Heart left ventricle (tissue), 16 donors: Measurements from ENCODE around the gene PURB. TPM values are rescaled to one million over a fixed set of nuclear protein-coding genes. Genes with fewer than 3 reads are reported as not detected.

ENCODE experiments used
- ATAC-seq, 4 donors: fragments of 200-7000 bp; cut with Tn5 transposase; one replicate each; pipeline ENCODE4 v1.9.1; 2020 to 2022; ENCODE audit warnings: moderate library complexity in 4 of 4, mild to moderate bottlenecking in 3 of 4, moderate number of reproducible peaks in 1 of 4
- DNase-seq, 5 donors: peaks; one replicate each; pipeline ENCODE4 v3.0.0-alpha.2; 2020
- H3K27ac ChIP-seq, 12 donors: fragments of 200-600 bp; sonication (generic) in 4 of 12; one replicate each; pipeline versions ENCODE4 v1.5.0 to v1.8.0; 2016 to 2022; ENCODE audit warnings: mild to moderate bottlenecking in 2 of 12
- H3K27me3 ChIP-seq, 9 donors: fragments of 200-600 bp; sonication (generic) in 2 of 9; one replicate each; pipeline versions ENCODE4 v1.5.1 to v1.8.0; 2016 to 2022; ENCODE audit warnings: mild to moderate bottlenecking in 3 of 9
- H3K36me3 ChIP-seq, 9 donors: fragments of 200-600 bp; sonication (generic) in 2 of 9; one replicate each; pipeline versions ENCODE4 v1.5.0 to v1.8.0; 2018 to 2022; ENCODE audit warnings: mild to moderate bottlenecking in 2 of 9
- H3K4me1 ChIP-seq, 12 donors: fragments of 200-600 bp; sonication (generic) in 4 of 12; one replicate each; pipeline versions ENCODE4 v1.5.0 to v1.8.0; 2016 to 2022; ENCODE audit warnings: mild to moderate bottlenecking in 3 of 12
- H3K4me3 ChIP-seq, 12 donors: fragments of 200-600 bp; sonication (generic) in 4 of 12; one replicate each; pipeline versions ENCODE4 v1.5.0 to v1.8.0; 2017 to 2022; ENCODE audit warnings: mild to moderate bottlenecking in 9 of 12, moderate library complexity in 4 of 12
- H3K9me3 ChIP-seq, 12 donors: fragments of 200-600 bp; sonication (generic) in 4 of 12; one replicate each; pipeline versions ENCODE4 v1.5.0 to v1.8.0; 2016 to 2022; ENCODE audit warnings: mild to moderate bottlenecking in 1 of 12
- POLR2A ChIP-seq, 2 donors: fragments of 450-650 bp; IDR thresholded peaks; one replicate each; pipeline ENCODE4 v1.6.1; 2017; ENCODE audit warnings: antibody characterized with exemption in 2 of 2, mild to moderate bottlenecking in 2 of 2, moderate library complexity in 2 of 2
- WGBS, 4 donors: extraction: QIAGEN DNeasy Blood & Tissue Kit in 2 of 4; methylation state at CpG; one replicate each; pipeline versions ENCODE4 v1.1.5 to v1.1.7; 2013 to 2018; 5-methylcytosine and 5-hydroxymethylcytosine counted together
- intact Hi-C, 10 donors: fragments of 100-400 bp; cut with DNase I; formaldehyde crosslinking; loops; one replicate each; pipeline versions ENCODE4 v1.11.1 to v1.14.2; 2022
- polyA plus RNA-seq, 2 donors: library from polyadenylated mRNA; stranded (reverse); fragments of 200-250 nt; gene quantifications; one replicate each; pipeline ENCODE4 v1.2.3, GENCODE V29; 2013
- total RNA-seq, 9 donors: library from RNA; depleted of rRNA in 2 of 9; stranded (reverse); fragments of >200 nt in 2 of 9; fragmentation: NEBNext Ultra II Directional in 3 of 9; extraction: Animal tissue kit (Norgen Biotek cat#: 25700) in 3 of 9; gene quantifications; one replicate each; pipeline versions ENCODE4 v1.1.0 to v1.2.4, GENCODE V29; 2016 to 2023
- TF ChIP-seq, protein P1 (sequence below), 12 donors: fragments of 200-600 bp; sonication (generic) in 4 of 12; IDR thresholded peaks; one replicate each; pipeline versions ENCODE4 v1.5.0 to v1.8.0; 2018 to 2022; ENCODE audit warnings: antibody characterized with exemption in 12 of 12, mild to moderate bottlenecking in 5 of 12
- donor health status: ischemic (EF 13 %, LVEDD 7.1; RV severe dilation, severe dysfunction).
- donor health status: healthy with polysubstance abuse.
- donor health status: DM: no; HTN: yes; CAD: no.
- donor health status: DM: no; HTN: no; CAD: no.
- donor health status: ischemic (EF 25% LVEDD 6.9; RV normal size, moderate dysfunction).
- donor health status: ischemic (EF 25% LVEDD 5.7; RV mildly dilated, moderate dysfunction).
- donor health status: healthy.
- donor health status: DM: yes; HTN: yes; CAD: no.
- donor health status: ischemic (EF 35%, LVEDD 5.7; RV mildly dilated, moderate dysfunction).
- donor health status: nonischemic (EF 11% LVEDD 7.7; RV severe dilation, severe dysfunction).
- donor health status: DM: yes; HTN: yes; CAD: no.
- donor health status: PGD.
- donor health status: ischemic (EF 29% LVEDD 5.4; RV normal size, mild dysfunction).
- donor health status: nonischemic (EF 23%, LVEDD 6.1; RV moderate dilation, normal function).

Gene PURB
- total and polyA plus RNA-seq, 11 donors, result 5.5 to 19.4 (median 15.7) TPM

DNA sequence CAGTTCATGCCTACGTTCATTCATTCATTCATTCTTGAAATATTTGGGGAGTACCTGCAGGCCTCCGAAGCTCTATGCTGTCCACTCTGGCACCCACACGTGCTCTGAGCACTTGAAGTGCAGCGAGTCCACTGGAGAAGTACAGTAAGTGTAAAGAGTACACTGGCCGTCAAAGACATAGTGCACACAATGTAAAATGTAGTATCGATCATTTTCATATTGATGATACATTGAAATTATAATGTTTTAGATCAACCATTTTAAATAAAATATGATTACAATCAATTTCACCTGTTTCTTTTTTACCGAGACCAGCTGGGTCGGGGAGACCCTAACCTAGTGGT is 37.0 kb upstream of the PURB start:
- 59 to 63% (median 62%) methylated on average over 8 of the region's 8 CpGs for WGBS, 4 donors
- TF ChIP-seq, protein P1, sequence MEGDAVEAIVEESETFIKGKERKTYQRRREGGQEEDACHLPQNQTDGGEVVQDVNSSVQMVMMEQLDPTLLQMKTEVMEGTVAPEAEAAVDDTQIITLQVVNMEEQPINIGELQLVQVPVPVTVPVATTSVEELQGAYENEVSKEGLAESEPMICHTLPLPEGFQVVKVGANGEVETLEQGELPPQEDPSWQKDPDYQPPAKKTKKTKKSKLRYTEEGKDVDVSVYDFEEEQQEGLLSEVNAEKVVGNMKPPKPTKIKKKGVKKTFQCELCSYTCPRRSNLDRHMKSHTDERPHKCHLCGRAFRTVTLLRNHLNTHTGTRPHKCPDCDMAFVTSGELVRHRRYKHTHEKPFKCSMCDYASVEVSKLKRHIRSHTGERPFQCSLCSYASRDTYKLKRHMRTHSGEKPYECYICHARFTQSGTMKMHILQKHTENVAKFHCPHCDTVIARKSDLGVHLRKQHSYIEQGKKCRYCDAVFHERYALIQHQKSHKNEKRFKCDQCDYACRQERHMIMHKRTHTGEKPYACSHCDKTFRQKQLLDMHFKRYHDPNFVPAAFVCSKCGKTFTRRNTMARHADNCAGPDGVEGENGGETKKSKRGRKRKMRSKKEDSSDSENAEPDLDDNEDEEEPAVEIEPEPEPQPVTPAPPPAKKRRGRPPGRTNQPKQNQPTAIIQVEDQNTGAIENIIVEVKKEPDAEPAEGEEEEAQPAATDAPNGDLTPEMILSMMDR (IDR thresholded peaks at IDR 0.05), result peak in 2 of 12 donors; percentile 20 to 25
- TF ChIP-seq POLR2A (IDR thresholded peaks at IDR 0.05), result no peak
- H3K27ac ChIP-seq, result no peak overlapping the region
- H3K4me1 ChIP-seq, result peaks cover 0 to 5% (median 0%) of the 10 kb centered on the region in 12 donors
- H3K27me3 ChIP-seq, result peaks cover 0 to 6% (median 0%) of the 10 kb centered on the region in 9 donors
- no peak overlapping the region for H3K4me3 ChIP-seq
- no peaks in the 10 kb centered on the region for H3K36me3 ChIP-seq
- H3K9me3 ChIP-seq, result no peaks in the 10 kb centered on the region
- intact Hi-C loops, result loop anchor here (1.0 to 5.0 kb wide), 8 partner anchors 64 to 335 kb away; no protein-coding TSS in a partner anchor
- ATAC-seq (no peak), DNase-seq (no peak)

DNA sequence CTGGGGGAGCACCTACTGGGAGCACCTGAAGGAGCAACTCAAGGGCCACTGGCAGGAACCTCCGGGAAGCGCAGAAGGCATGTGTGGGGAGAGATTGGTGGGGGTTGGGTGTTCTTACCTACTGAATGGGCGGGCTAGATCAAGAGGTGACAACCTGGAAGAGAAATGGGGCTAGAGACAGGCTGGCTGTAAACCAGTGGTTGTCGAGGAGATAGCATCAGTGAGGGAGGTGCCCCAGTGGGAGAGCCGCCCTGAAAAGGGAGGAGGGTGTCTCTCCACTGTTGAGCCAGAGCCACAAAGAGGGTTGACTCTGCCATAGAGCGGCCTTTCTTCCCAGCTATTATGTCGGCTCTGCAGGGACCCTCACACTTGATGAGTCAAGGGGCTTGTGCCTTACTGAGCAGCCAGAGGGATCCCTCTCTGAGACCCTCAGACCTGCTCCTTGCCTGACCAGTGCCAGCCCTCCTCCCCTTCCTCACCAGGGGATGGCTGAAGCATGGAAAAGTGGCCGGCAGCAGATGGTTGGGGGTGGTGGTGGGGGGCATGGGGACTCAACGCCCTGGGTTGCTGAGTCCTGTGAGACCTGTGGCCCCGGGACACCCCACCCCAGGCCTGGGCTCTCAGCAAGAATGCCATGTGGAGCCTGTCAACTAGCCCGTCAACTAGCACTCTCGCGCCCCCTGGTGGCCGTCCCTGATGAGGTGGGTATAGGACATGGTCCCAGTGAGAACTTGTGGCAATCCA is 36.4 kb upstream of the PURB start:
- ATAC-seq (peak; percentile 67 to 98 (median 95)), DNase-seq (peak; percentile 84 to 95 (median 88))
- Histone ChIP-seq H3K27me3 (peaks cover 0 to under 1% (median 0%) of the 10 kb centered on the region in 9 donors), H3K9me3 (no peaks in the 10 kb centered on the region), H3K4me3 (no peak overlapping the region), H3K36me3 (no peaks in the 10 kb centered on the region), H3K4me1 (peaks cover 0 to 5% (median 0%) of the 10 kb centered on the region in 12 donors), H3K27ac (no peak overlapping the region)
- 40 to 81% (median 42%) methylated on average over 6 to 14 of the region's 14 CpGs for WGBS, 4 donors
- TF ChIP-seq, protein P1 (IDR thresholded peaks at IDR 0.05), result peak; percentile 79 to 96 (median 88)
- no peak for TF ChIP-seq POLR2A (IDR thresholded peaks at IDR 0.05)
- intact Hi-C loops, result loop anchor here (1.0 to 5.0 kb wide), 9 partner anchors 63 to 335 kb away; no protein-coding TSS in a partner anchor

DNA sequence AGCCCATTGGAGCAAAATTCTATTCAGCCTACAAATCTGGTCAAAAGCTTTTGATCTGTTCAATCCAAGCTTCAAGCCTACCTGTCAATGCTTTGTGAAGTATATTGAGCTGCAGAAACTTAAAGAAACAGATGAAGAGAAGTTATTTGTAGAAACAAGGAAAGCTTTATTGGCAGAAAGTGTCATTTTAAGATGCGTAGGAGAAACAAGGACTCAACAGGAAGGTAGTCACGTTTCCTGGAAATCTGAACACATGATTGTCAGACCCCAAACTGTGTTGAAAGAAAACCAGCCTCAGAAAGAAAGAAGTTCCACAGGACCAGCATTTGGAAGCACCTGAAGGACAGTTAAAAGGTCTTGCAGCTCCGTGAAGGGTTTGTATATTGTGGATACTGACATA is 34.8 kb upstream of the PURB start:
- intact Hi-C loops, result loop anchor here in 6 of 10 donors (2.0 to 5.0 kb wide), 5 partner anchors 63 to 333 kb away; no protein-coding TSS in a partner anchor
- TF ChIP-seq, protein P1 (IDR thresholded peaks at IDR 0.05), result no peak
- no peak for TF ChIP-seq POLR2A (IDR thresholded peaks at IDR 0.05)
- no peaks in the 10 kb centered on the region for H3K27me3 ChIP-seq
- 71 to 83% (median 74%) methylated on average over 3 of the region's 3 CpGs for WGBS, 4 donors
- DNase-seq (no peak), ATAC-seq (no peak)
- no peaks in the 10 kb centered on the region for H3K9me3 ChIP-seq
- peaks cover 0 to 5% (median 0%) of the 10 kb centered on the region in 12 donors for H3K4me1 ChIP-seq
- H3K36me3 ChIP-seq, result no peaks in the 10 kb centered on the region
- H3K27ac ChIP-seq, result no peak overlapping the region
- no peak overlapping the region for H3K4me3 ChIP-seq

DNA sequence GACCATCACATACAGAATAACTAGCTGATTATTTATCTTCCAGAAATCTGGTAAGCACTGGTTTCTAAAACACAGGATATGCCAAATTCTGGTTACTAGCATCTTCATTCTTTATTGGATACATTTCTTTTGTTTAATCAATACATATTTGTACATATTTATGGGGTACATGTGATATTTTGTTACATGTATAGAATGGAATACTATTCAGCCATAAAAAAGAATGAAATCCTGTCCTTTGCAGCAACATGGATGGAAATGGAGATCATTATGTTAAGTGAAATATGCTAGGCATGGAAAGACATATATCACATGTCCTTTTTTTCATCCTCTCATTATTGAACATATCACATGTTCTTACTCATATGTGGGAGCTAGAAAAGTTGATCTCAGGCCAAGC is 32.7 kb upstream of the PURB start:
- Histone ChIP-seq H3K9me3 (no peaks in the 10 kb centered on the region), H3K36me3 (no peaks in the 10 kb centered on the region), H3K4me3 (no peak overlapping the region), H3K27ac (no peak overlapping the region), H3K4me1 (peaks cover 0 to 5% (median 0%) of the 10 kb centered on the region in 12 donors), H3K27me3 (no peaks in the 10 kb centered on the region)
- TF ChIP-seq POLR2A (IDR thresholded peaks at IDR 0.05), result no peak
- TF ChIP-seq, protein P1 (IDR thresholded peaks at IDR 0.05), result no peak
- no peak for ATAC-seq
- intact Hi-C loops, result no loop called here
- DNase-seq, result no peak
